Stomach (tissue), 4 donors: ENCODE measurements around the gene PLEKHH2.

Source experiments
- CTCF ChIP-seq, 7 experiments: fragments of 450-650 bp in 4 of 7; fragments of 200-600 bp in 3 of 7; sonication (generic) in 3 of 7; IDR thresholded peaks; one replicate each; pipeline ENCODE4 v1.5.1; 2016 to 2019; ENCODE audit warnings: antibody characterized with exemption in 7 of 7, control low read depth in 2 of 7, mild to moderate bottlenecking in 1 of 7
- EP300 ChIP-seq: sonication (generic); formaldehyde crosslinking; IDR thresholded peaks from one replicate; pipeline ENCODE4 v1.6.1; 2017; ENCODE audit warnings: antibody characterized with exemption
- POLR2A ChIP-seq, 4 donors: fragments of 450-650 bp; IDR thresholded peaks; one replicate each; pipeline ENCODE4 v1.6.1; 2016; ENCODE audit warnings: antibody characterized with exemption in 4 of 4, control low read depth in 2 of 4, mild to moderate bottlenecking in 1 of 4, moderate library complexity in 1 of 4
- POLR2AphosphoS5 ChIP-seq, 3 donors: sonication (generic); formaldehyde crosslinking; IDR thresholded peaks; one replicate each; pipeline ENCODE4 v1.6.1; 2016; ENCODE audit warnings: antibody characterized with exemption in 3 of 3

GRCh38 chr2:43619511-43619910 lies 17.5 kb upstream of the PLEKHH2 start:
- TF ChIP-seq CTCF (IDR thresholded peaks at IDR 0.05) (no peak), EP300 (no peak), POLR2AphosphoS5 (IDR thresholded peaks at IDR 0.05) (no peak), POLR2A (IDR thresholded peaks at IDR 0.05) (no peak)
